Measurements from ENCODE around the gene NPR1. TPM values are rescaled to one million over a fixed set of nuclear protein-coding genes. Genes with fewer than 3 reads are reported as not detected.

NPR1 gene
- total and polyA plus RNA-seq, 2 of the 4 experiments (the other 2 are of a cell fraction) = 0.02 TPM; not detected in 1

DNA sequence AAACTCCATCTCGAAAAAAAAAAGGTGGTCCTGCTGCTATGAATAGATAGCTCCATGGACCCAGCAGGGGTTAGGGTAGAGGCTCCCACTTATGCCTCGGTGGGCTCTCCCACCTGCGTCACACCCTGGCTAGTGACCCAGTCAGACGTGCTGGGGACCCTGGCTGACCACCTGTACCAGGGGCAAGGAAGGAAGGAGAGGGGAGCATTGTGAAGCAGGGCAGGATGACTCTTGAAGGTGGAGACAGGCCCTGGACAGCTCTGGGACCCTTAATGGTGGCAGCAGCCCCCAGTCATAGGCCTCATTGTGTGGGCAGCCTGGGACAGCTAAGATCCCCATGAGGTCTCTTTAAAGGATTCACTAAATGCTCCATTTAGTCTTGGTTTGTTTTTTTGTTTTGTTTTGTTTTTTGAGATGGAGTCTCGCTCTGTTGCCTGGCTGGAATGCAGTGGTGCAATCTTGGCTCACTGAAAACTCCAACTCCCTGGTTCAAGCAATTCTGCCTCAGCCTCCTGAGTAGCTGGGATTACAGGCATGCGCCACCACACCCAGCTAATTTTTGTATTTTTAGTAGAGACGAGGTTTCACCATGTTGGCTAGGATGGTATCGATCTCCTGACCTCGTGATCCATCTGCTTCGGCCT is 30.4 kb upstream of the NPR1 start:
- no peak overlapping the region for H4K91ac ChIP-seq (ENCODE audit: insufficient read depth, low read depth, low read length)
- BruUV-seq (replicated peaks) = no TSS peak
- peaks cover 4% of the 10 kb centered on the region; the same call in 1 of the 2 replicates for H4K20me1 ChIP-seq (ENCODE audit: insufficient read depth, low read length)
- 0 out of 4 replicates have a peak overlapping the region, but pooled peaks of 1 of the 2 experiments have one; percentile 51 for H4K8ac ChIP-seq (ENCODE audit: low read depth in 2 of 2, low read length in 2 of 2)
- dilution Hi-C loops (cut with HindIII; ENCODE audit: low sequenced_read_pairs, unreplicated experiment) = no loop called here
- intact Hi-C loops (cut with micrococcal nuclease) = no loop called here
- H4K5ac ChIP-seq (ENCODE audit: low read depth, low read length) = no peak overlapping the region
- H3K4me1 ChIP-seq (ENCODE audit: control insufficient read depth, insufficient read depth, low read length) = peaks cover 6% of the 10 kb centered on the region
- no peak overlapping the region for H3K56ac ChIP-seq (ENCODE audit: extremely low read depth, insufficient read depth, low read length)
- H3K4me3 ChIP-seq (ENCODE audit: insufficient read depth, low read depth, low read length) = no peak overlapping the region
- H3K36me3 ChIP-seq (ENCODE audit: control insufficient read depth, insufficient read depth, low read length) = peaks cover 21% of the 10 kb centered on the region
- H3K9me3 ChIP-seq (ENCODE audit: control insufficient read depth, insufficient read depth, low read length) = no peaks in the 10 kb centered on the region
- CTCF ChIA-PET = no interaction called here
- H2AK5ac ChIP-seq (ENCODE audit: low read depth, low read length) = no peak overlapping the region
- no peak overlapping the region for H2BK20ac ChIP-seq (ENCODE audit: low read depth, low read length)
- no peak overlapping the region for H2BK120ac ChIP-seq (ENCODE audit: low read depth, low read length)
- H3K79me1 ChIP-seq (ENCODE audit: low read depth in 1 of 2, low read length in 2 of 2) = peaks cover under 1 to 30% of the 10 kb centered on the region in 2 experiments; a peak in 3 of 4 replicates
- no peak overlapping the region for H2BK5ac ChIP-seq (ENCODE audit: low read depth, low read length, poor library complexity, severe bottlenecking)
- no peak overlapping the region for H2AFZ ChIP-seq (replicated peaks; ENCODE audit: low read length, poor library complexity)
- no peak overlapping the region for H3K4me2 ChIP-seq (ENCODE audit: low read depth, low read length)
- no peak overlapping the region for H3K23ac ChIP-seq (ENCODE audit: low read depth, low read length)
- no peak overlapping the region for H3K18ac ChIP-seq (ENCODE audit: low read depth, low read length)
- peaks cover 10% of the 10 kb centered on the region for H3K9me1 ChIP-seq (ENCODE audit: insufficient read depth, low read length)
- no peak overlapping the region for H3K9ac ChIP-seq (ENCODE audit: low read depth, low read length)
- WGBS, 2 experiments (ENCODE audit: extremely low coverage in 2 of 2, insufficient read length in 1 of 2) = 80% methylated on average over 1 of the region's 10 CpGs; no CpG with 5 or more reads in 1 of the 2 experiments
- no peak overlapping the region for H3K27ac ChIP-seq (ENCODE audit: insufficient read depth, low read length)
- TF ChIP-seq FOS (IDR thresholded peaks at IDR 0.05; ENCODE audit: low read depth, low read length) (no peak), POLR2A (IDR thresholded peaks at IDR 0.05; ENCODE audit: low read depth, low read length) (no peak), RCOR1 (IDR thresholded peaks at IDR 0.05; ENCODE audit: insufficient replicate concordance, low read length) (no peak), SMC3 (IDR thresholded peaks at IDR 0.05; ENCODE audit: low read depth, low read length) (no peak)
- POLR2A ChIA-PET (ENCODE audit: unreplicated experiment) = interaction anchor here (0.5 to 0.6 kb wide), 2 partner anchors 40 to 53 kb away, joined by 3 read pairs; no protein-coding TSS in a partner anchor
- in situ Hi-C loops (cut with MboI; ENCODE audit: low sequenced_read_pairs) = loop anchor here (10.0 kb wide), 1 partner anchor 133 kb away; no protein-coding TSS in a partner anchor
- H3K27me3 ChIP-seq (ENCODE audit: control insufficient read depth, insufficient read depth, low read length) = no peaks in the 10 kb centered on the region
- H2BK15ac ChIP-seq (ENCODE audit: low read depth, low read length) = no peak overlapping the region
- 0 out of 2 replicates have a peak, but pooled peaks have one; percentile 6 for ATAC-seq (ENCODE audit: low read depth)
- H3K14ac ChIP-seq (replicated peaks; ENCODE audit: low read depth, low read length) = no peak overlapping the region
- H2AK9ac ChIP-seq (replicated peaks; ENCODE audit: low read depth, low read length, poor library complexity) = no peak overlapping the region
- no peak overlapping the region for H3K4ac ChIP-seq (ENCODE audit: low read depth, low read length)
- DNase-seq = no peak
